ENCODE results near the gene DCUN1D1. TPM values are rescaled to one million over a fixed set of nuclear protein-coding genes. Genes with fewer than 3 reads are reported as not detected.
A peak's percentile ranks its signal among the peaks of the same experiment; 100 is the strongest.

The DCUN1D1 gene
- total RNA-seq, 1 donor from 2014 or later, result 26.2 TPM

GRCh38 chr3:182979674-182980191 is 605 bp downstream of the DCUN1D1 start:
- no peak for TF ChIP-seq CTCF (IDR thresholded peaks at IDR 0.05; ENCODE audit: insufficient read depth, low read length, poor library complexity, severe bottlenecking)
- Histone ChIP-seq H3K27me3 (ENCODE audit: control insufficient read depth, insufficient read depth, low read length) (no peaks in the 10 kb centered on the region), H3K4me3 (ENCODE audit: low read depth, low read length) (peak overlapping the region; percentile 78), H3K36me3 (ENCODE audit: control insufficient read depth, insufficient read depth, low read length) (no peaks in the 10 kb centered on the region)
- no peak for DNase-seq (ENCODE audit: low read depth)

- Histone ChIP-seq H3K4me3 (ENCODE audit: low read depth, low read length) (peak overlapping the region; percentile 78), H3K36me3 (ENCODE audit: control insufficient read depth, insufficient read depth, low read length) (no peaks in the 10 kb centered on the region), H3K27me3 (ENCODE audit: control insufficient read depth, insufficient read depth, low read length) (no peaks in the 10 kb centered on the region)
- no peak for DNase-seq (ENCODE audit: low read depth)
- TF ChIP-seq CTCF (IDR thresholded peaks at IDR 0.05; ENCODE audit: insufficient read depth, low read length, poor library complexity, severe bottlenecking), result no peak
Measured at GRCh38 chr3:182979103-182979673, 1.1 kb downstream of the DCUN1D1 start.

- Histone ChIP-seq H3K4me3 (ENCODE audit: low read depth, low read length) (no peak overlapping the region), H3K27me3 (ENCODE audit: control insufficient read depth, insufficient read depth, low read length) (no peaks in the 10 kb centered on the region), H3K36me3 (ENCODE audit: control insufficient read depth, insufficient read depth, low read length) (no peaks in the 10 kb centered on the region)
- no peak for TF ChIP-seq CTCF (IDR thresholded peaks at IDR 0.05; ENCODE audit: insufficient read depth, low read length, poor library complexity, severe bottlenecking)
- no peak for DNase-seq (ENCODE audit: low read depth)
Measured at GRCh38 chr3:182978387-182978786, 2.0 kb downstream of the DCUN1D1 start.

GRCh38 chr3:182973047-182973446 is 7.3 kb downstream of the DCUN1D1 start:
- no peak for DNase-seq (ENCODE audit: low read depth)
- Histone ChIP-seq H3K27me3 (ENCODE audit: control insufficient read depth, insufficient read depth, low read length) (no peaks in the 10 kb centered on the region), H3K36me3 (ENCODE audit: control insufficient read depth, insufficient read depth, low read length) (no peaks in the 10 kb centered on the region), H3K4me3 (ENCODE audit: low read depth, low read length) (no peak overlapping the region)
- TF ChIP-seq CTCF (IDR thresholded peaks at IDR 0.05; ENCODE audit: insufficient read depth, low read length, poor library complexity, severe bottlenecking), result no peak

GRCh38 chr3:182972387-182972786 is 8.0 kb downstream of the DCUN1D1 start:
- Histone ChIP-seq H3K4me3 (ENCODE audit: low read depth, low read length) (no peak overlapping the region), H3K36me3 (ENCODE audit: control insufficient read depth, insufficient read depth, low read length) (no peaks in the 10 kb centered on the region), H3K27me3 (ENCODE audit: control insufficient read depth, insufficient read depth, low read length) (no peaks in the 10 kb centered on the region)
- no peak for DNase-seq (ENCODE audit: low read depth)
- TF ChIP-seq CTCF (IDR thresholded peaks at IDR 0.05; ENCODE audit: insufficient read depth, low read length, poor library complexity, severe bottlenecking), result no peak

GRCh38 chr3:182971637-182972036 is 8.7 kb downstream of the DCUN1D1 start:
- Histone ChIP-seq H3K4me3 (ENCODE audit: low read depth, low read length) (no peak overlapping the region), H3K27me3 (ENCODE audit: control insufficient read depth, insufficient read depth, low read length) (no peaks in the 10 kb centered on the region), H3K36me3 (ENCODE audit: control insufficient read depth, insufficient read depth, low read length) (no peaks in the 10 kb centered on the region)
- TF ChIP-seq CTCF (IDR thresholded peaks at IDR 0.05; ENCODE audit: insufficient read depth, low read length, poor library complexity, severe bottlenecking), result no peak
- DNase-seq (ENCODE audit: low read depth), result peak; percentile 28

Measured in kidney epithelial cell (primary cell).